Aorta (tissue), 5 donors: ENCODE measurements around the gene INSYN2B. TPM values are rescaled to one million over a fixed set of nuclear protein-coding genes. Genes with fewer than 3 reads are reported as not detected.

Experiments
- ATAC-seq: fragments of 200-7000 bp; cut with Tn5 transposase; one replicate; pipeline ENCODE4 v1.9.1; 2022; ENCODE audit warnings: moderate library complexity; ENCODE audit not compliant: low FRiP score
- DNase-seq, 2 donors: peaks; one replicate each; pipeline ENCODE4 v3.0.0-alpha.2; 2020
- H3K27ac ChIP-seq, 2 donors: one replicate each; pipeline ENCODE4 v1.5.1; 2013; ENCODE audit warnings: low read length in 2 of 2, mild to moderate bottlenecking in 2 of 2, moderate library complexity in 2 of 2, control low read depth in 1 of 2, inconsistent platforms in 1 of 2, low read depth in 1 of 2
- H3K27me3 ChIP-seq, 2 donors: one replicate each; pipeline ENCODE4 v1.6.1; 2013; ENCODE audit warnings: control low read depth in 1 of 2, low read length in 1 of 2, mild to moderate bottlenecking in 1 of 2, moderate library complexity in 1 of 2; ENCODE audit not compliant: insufficient read depth in 2 of 2, control insufficient read depth in 1 of 2
- H3K36me3 ChIP-seq, 2 donors: one replicate each; pipeline ENCODE4 v1.6.1; 2013; ENCODE audit warnings: control low read depth in 1 of 2, low read length in 1 of 2, mild to moderate bottlenecking in 1 of 2; ENCODE audit not compliant: insufficient read depth in 2 of 2, control insufficient read depth in 1 of 2
- H3K4me1 ChIP-seq, 2 donors: one replicate each; pipeline ENCODE4 v1.6.1; 2013; ENCODE audit warnings: low read length in 2 of 2, control low read depth in 1 of 2, mild to moderate bottlenecking in 1 of 2, moderate library complexity in 1 of 2; ENCODE audit not compliant: insufficient read depth in 2 of 2, control insufficient read depth in 1 of 2
- H3K4me3 ChIP-seq, 2 donors: one replicate each; pipeline ENCODE4 v1.5.1; 2013; ENCODE audit warnings: low read length in 2 of 2, control low read depth in 1 of 2, mild to moderate bottlenecking in 1 of 2
- H3K9me3 ChIP-seq: one replicate; pipeline ENCODE4 v1.6.1; 2013; ENCODE audit warnings: mild to moderate bottlenecking, low read length; ENCODE audit not compliant: control insufficient read depth
- WGBS, 2 donors: extraction: QIAGEN DNeasy Blood & Tissue Kit; methylation state at CpG; one replicate each; pipeline ENCODE4 v1.1.7; 2013; 5-methylcytosine and 5-hydroxymethylcytosine counted together
- intact Hi-C, 2 donors: fragments of 100-400 bp; cut with DNase I; formaldehyde crosslinking; loops; one replicate each; pipeline versions ENCODE4 v1.14.2 to v1.15.0; 2022
- polyA plus RNA-seq, 2 donors: library from polyadenylated mRNA; stranded (reverse); fragments of 200-250 nt; gene quantifications; one replicate each; pipeline ENCODE4 v1.2.3, GENCODE V29; 2013
- total RNA-seq, 2 donors: library from RNA; stranded (reverse); fragmentation: NEBNext Ultra II Directional; extraction: Animal tissue kit (Norgen Biotek cat#: 25700); gene quantifications; one replicate each; pipeline ENCODE4 v1.2.1, GENCODE V29; 2021
- donor health status: healthy with polysubstance abuse.
- donor health status: Bipolar disorder and iron deficiency.
- donor health status: DM: no; HTN: no; CAD: no.
- donor health status: DM: no; HTN: no; CAD: no.
- donor health status: DM: yes; HTN: yes; CAD: no.

The INSYN2B gene
- total and polyA plus RNA-seq, 4 donors, result 0.10 TPM; not detected in 3

- no peaks in the 10 kb centered on the region for H3K27me3 ChIP-seq
- ATAC-seq, result no peak
- no peak overlapping the region for H3K4me3 ChIP-seq
- no peak for DNase-seq
- no peak overlapping the region for H3K27ac ChIP-seq
- no peaks in the 10 kb centered on the region for H3K9me3 ChIP-seq
- no peaks in the 10 kb centered on the region for H3K4me1 ChIP-seq
- WGBS, 2 donors, result 57 to 63% methylated on average over 5 of the region's 5 CpGs
- intact Hi-C loops, result no loop called here
- no peaks in the 10 kb centered on the region for H3K36me3 ChIP-seq
These were observed 75.8 kb downstream of the INSYN2B start for GRCh38 chr5:169904508-169904907.

- intact Hi-C loops, result no loop called here
- WGBS, 2 donors, result 18 to 21% methylated on average over 2 of the region's 2 CpGs
These were observed 76.2 kb downstream of the INSYN2B start for GRCh38 chr5:169904059-169904458.

GRCh38 chr5:169901896-169902295, 78.4 kb downstream of the INSYN2B start:
- no peak overlapping the region for H3K27ac ChIP-seq
- H3K27me3 ChIP-seq, result no peaks in the 10 kb centered on the region
- no peak overlapping the region for H3K4me3 ChIP-seq
- intact Hi-C loops, result no loop called here
- no peak for DNase-seq
- no peaks in the 10 kb centered on the region for H3K9me3 ChIP-seq
- no peaks in the 10 kb centered on the region for H3K36me3 ChIP-seq
- H3K4me1 ChIP-seq, result no peaks in the 10 kb centered on the region
- ATAC-seq, result no peak
- 57 to 59% methylated on average over 2 of the region's 2 CpGs for WGBS, 2 donors

More at GRCh38 chr5:169904059-169904458, 76.2 kb downstream of the INSYN2B start:
- H3K27ac ChIP-seq, result no peak overlapping the region
- no peaks in the 10 kb centered on the region for H3K9me3 ChIP-seq
- DNase-seq (no peak), ATAC-seq (no peak)
- no peaks in the 10 kb centered on the region for H3K27me3 ChIP-seq
- H3K4me1 ChIP-seq, result no peaks in the 10 kb centered on the region
- H3K4me3 ChIP-seq, result no peak overlapping the region
- no peaks in the 10 kb centered on the region for H3K36me3 ChIP-seq

- intact Hi-C loops, result no loop called here
- Histone ChIP-seq H3K27me3 (no peaks in the 10 kb centered on the region), H3K4me3 (no peak overlapping the region), H3K9me3 (no peaks in the 10 kb centered on the region), H3K27ac (no peak overlapping the region), H3K36me3 (no peaks in the 10 kb centered on the region), H3K4me1 (no peaks in the 10 kb centered on the region)
- DNase-seq (no peak), ATAC-seq (no peak)
- 89 to 91% methylated on average over 4 of the region's 4 CpGs for WGBS, 2 donors
These were observed 82.8 kb downstream of the INSYN2B start for GRCh38 chr5:169897481-169897880.

GRCh38 chr5:169895926-169896325, 84.4 kb downstream of the INSYN2B start:
- H3K4me1 ChIP-seq, result no peaks in the 10 kb centered on the region
- no peak overlapping the region for H3K27ac ChIP-seq
- DNase-seq (peak in 1 of 2 donors; percentile 49), ATAC-seq (no peak)
- no peaks in the 10 kb centered on the region for H3K27me3 ChIP-seq
- intact Hi-C loops, result no loop called here
- no peak overlapping the region for H3K4me3 ChIP-seq
- H3K36me3 ChIP-seq, result no peaks in the 10 kb centered on the region
- no peaks in the 10 kb centered on the region for H3K9me3 ChIP-seq
- 35 to 38% methylated on average over 7 of the region's 7 CpGs for WGBS, 2 donors

- DNase-seq (no peak), ATAC-seq (no peak)
- no peaks in the 10 kb centered on the region for H3K27me3 ChIP-seq
- H3K36me3 ChIP-seq, result no peaks in the 10 kb centered on the region
- no peaks in the 10 kb centered on the region for H3K4me1 ChIP-seq
- 11 to 22% methylated on average over 2 of the region's 2 CpGs for WGBS, 2 donors
- H3K4me3 ChIP-seq, result no peak overlapping the region
- H3K27ac ChIP-seq, result no peak overlapping the region
- H3K9me3 ChIP-seq, result no peaks in the 10 kb centered on the region
- intact Hi-C loops, result no loop called here
These were observed 86.7 kb downstream of the INSYN2B start for GRCh38 chr5:169893571-169893970.

GRCh38 chr5:169893010-169893409, 87.3 kb downstream of the INSYN2B start:
- ATAC-seq (no peak), DNase-seq (no peak)
- H3K4me3 ChIP-seq, result no peak overlapping the region
- no peaks in the 10 kb centered on the region for H3K36me3 ChIP-seq
- no peaks in the 10 kb centered on the region for H3K27me3 ChIP-seq
- H3K9me3 ChIP-seq, result no peaks in the 10 kb centered on the region
- intact Hi-C loops, result no loop called here
- no peaks in the 10 kb centered on the region for H3K4me1 ChIP-seq
- H3K27ac ChIP-seq, result no peak overlapping the region

GRCh38 chr5:169889572-169889971, 90.7 kb downstream of the INSYN2B start:
- intact Hi-C loops, result no loop called here
- no peaks in the 10 kb centered on the region for H3K27me3 ChIP-seq
- no peaks in the 10 kb centered on the region for H3K9me3 ChIP-seq
- no peaks in the 10 kb centered on the region for H3K4me1 ChIP-seq
- H3K27ac ChIP-seq, result no peak overlapping the region
- DNase-seq (no peak), ATAC-seq (no peak)
- no peaks in the 10 kb centered on the region for H3K36me3 ChIP-seq
- no peak overlapping the region for H3K4me3 ChIP-seq
- 62 to 72% methylated on average over 4 of the region's 4 CpGs for WGBS, 2 donors

- intact Hi-C loops, result no loop called here
- H3K27ac ChIP-seq, result no peak overlapping the region
- no peaks in the 10 kb centered on the region for H3K27me3 ChIP-seq
- H3K4me1 ChIP-seq, result no peaks in the 10 kb centered on the region
- no peaks in the 10 kb centered on the region for H3K9me3 ChIP-seq
- no peaks in the 10 kb centered on the region for H3K36me3 ChIP-seq
- DNase-seq (no peak), ATAC-seq (no peak)
- no peak overlapping the region for H3K4me3 ChIP-seq
- 88% methylated on average over 4 of the region's 4 CpGs for WGBS, 2 donors
These were observed 93.6 kb downstream of the INSYN2B start for GRCh38 chr5:169886677-169887076.
